GM19193 (cell line): ENCODE data around the gene SLC16A11.

ENCODE experiments used
- POLR2A ChIP-seq: IDR thresholded peaks from 4 replicates; pipeline ENCODE4 v1.6.1; 2011; ENCODE audit not compliant: insufficient read depth, insufficient read length; ENCODE audit errors: extremely low read depth

The SLC16A11 gene

GRCh38 chr17:7005716-7006115, 38.2 kb downstream of the SLC16A11 start:
- TF ChIP-seq POLR2A = no peak

- no peak for TF ChIP-seq POLR2A
Measured at GRCh38 chr17:7004398-7005253, 39.3 kb downstream of the SLC16A11 start.

- no peak for TF ChIP-seq POLR2A
Measured at GRCh38 chr17:7003745-7004144, 40.1 kb downstream of the SLC16A11 start.

- no peak for TF ChIP-seq POLR2A
Measured at GRCh38 chr17:7002288-7003047, 41.4 kb downstream of the SLC16A11 start.

- TF ChIP-seq POLR2A = no peak
Measured at GRCh38 chr17:7001318-7001961, 42.5 kb downstream of the SLC16A11 start.

GRCh38 chr17:6998855-6999508, 44.9 kb downstream of the SLC16A11 start:
- no peak for TF ChIP-seq POLR2A

- TF ChIP-seq POLR2A = no peak
Measured at GRCh38 chr17:6997171-6997570, 46.7 kb downstream of the SLC16A11 start.

GRCh38 chr17:6996256-6997011, 47.5 kb downstream of the SLC16A11 start:
- TF ChIP-seq POLR2A = no peak

- TF ChIP-seq POLR2A = no peak
Measured at GRCh38 chr17:6995500-6996255, 48.2 kb downstream of the SLC16A11 start, which contains the start of gene ALOX12. ALOX12 (plus strand) TSS chr17:6996049; CDS start chr17:6996118, 69 bp downstream.

- TF ChIP-seq POLR2A = no peak
Measured at GRCh38 chr17:6994666-6995256, 49.1 kb downstream of the SLC16A11 start.

GRCh38 chr17:6994118-6994598, 49.7 kb downstream of the SLC16A11 start:
- no peak for TF ChIP-seq POLR2A
